HL-60 (cell line): ENCODE data around the gene MCAM.

Source experiments
- GABPA ChIP-seq: IDR thresholded peaks from 2 replicates; pipeline ENCODE4 v1.6.1; 2012; ENCODE audit warnings: low read depth
- POLR2AphosphoS5 ChIP-seq: IDR thresholded peaks from 2 replicates; pipeline ENCODE4 v1.6.1; 2012; ENCODE audit warnings: low read depth
- SPI1 ChIP-seq: IDR thresholded peaks from 2 replicates; pipeline ENCODE4 v1.6.1; 2012; ENCODE audit warnings: low read depth, mild to moderate bottlenecking, borderline replicate concordance
- TF ChIP-seq, protein P1 (sequence below): IDR thresholded peaks from one replicate; pipeline ENCODE4 v1.5.1; 2011; ENCODE audit warnings: low read length, control low read depth, inconsistent platforms; ENCODE audit not compliant: insufficient read depth
- TF ChIP-seq, protein P2 (sequence below): IDR thresholded peaks from 2 replicates; pipeline ENCODE4 v1.6.1; 2012; ENCODE audit warnings: low read depth; ENCODE audit not compliant: insufficient replicate concordance

DNA sequence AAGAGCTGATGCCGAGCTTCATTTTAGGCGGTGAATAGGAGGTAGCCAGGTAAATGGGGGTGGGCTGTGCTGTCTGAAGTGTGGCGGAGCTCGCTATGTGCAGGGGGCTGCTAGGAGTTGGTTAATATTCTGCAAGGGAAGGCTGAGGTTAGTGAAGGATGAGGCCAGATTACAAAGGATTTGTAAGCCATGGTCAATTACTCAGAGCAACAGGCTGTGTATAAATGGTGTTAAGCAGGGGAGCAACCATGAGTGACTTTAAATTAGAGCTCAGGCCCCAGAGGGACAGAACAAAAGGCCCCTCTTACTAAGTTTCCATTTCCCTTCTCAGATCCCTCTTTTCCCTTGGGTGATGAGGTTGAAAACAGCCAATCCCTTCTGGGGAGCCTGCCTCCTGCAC lies 7.3 kb upstream of the MCAM start:
- TF ChIP-seq, protein P1, sequence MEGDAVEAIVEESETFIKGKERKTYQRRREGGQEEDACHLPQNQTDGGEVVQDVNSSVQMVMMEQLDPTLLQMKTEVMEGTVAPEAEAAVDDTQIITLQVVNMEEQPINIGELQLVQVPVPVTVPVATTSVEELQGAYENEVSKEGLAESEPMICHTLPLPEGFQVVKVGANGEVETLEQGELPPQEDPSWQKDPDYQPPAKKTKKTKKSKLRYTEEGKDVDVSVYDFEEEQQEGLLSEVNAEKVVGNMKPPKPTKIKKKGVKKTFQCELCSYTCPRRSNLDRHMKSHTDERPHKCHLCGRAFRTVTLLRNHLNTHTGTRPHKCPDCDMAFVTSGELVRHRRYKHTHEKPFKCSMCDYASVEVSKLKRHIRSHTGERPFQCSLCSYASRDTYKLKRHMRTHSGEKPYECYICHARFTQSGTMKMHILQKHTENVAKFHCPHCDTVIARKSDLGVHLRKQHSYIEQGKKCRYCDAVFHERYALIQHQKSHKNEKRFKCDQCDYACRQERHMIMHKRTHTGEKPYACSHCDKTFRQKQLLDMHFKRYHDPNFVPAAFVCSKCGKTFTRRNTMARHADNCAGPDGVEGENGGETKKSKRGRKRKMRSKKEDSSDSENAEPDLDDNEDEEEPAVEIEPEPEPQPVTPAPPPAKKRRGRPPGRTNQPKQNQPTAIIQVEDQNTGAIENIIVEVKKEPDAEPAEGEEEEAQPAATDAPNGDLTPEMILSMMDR, result no peak
- TF ChIP-seq POLR2AphosphoS5 (no peak), GABPA (no peak), SPI1 (no peak)
- TF ChIP-seq, protein P2, sequence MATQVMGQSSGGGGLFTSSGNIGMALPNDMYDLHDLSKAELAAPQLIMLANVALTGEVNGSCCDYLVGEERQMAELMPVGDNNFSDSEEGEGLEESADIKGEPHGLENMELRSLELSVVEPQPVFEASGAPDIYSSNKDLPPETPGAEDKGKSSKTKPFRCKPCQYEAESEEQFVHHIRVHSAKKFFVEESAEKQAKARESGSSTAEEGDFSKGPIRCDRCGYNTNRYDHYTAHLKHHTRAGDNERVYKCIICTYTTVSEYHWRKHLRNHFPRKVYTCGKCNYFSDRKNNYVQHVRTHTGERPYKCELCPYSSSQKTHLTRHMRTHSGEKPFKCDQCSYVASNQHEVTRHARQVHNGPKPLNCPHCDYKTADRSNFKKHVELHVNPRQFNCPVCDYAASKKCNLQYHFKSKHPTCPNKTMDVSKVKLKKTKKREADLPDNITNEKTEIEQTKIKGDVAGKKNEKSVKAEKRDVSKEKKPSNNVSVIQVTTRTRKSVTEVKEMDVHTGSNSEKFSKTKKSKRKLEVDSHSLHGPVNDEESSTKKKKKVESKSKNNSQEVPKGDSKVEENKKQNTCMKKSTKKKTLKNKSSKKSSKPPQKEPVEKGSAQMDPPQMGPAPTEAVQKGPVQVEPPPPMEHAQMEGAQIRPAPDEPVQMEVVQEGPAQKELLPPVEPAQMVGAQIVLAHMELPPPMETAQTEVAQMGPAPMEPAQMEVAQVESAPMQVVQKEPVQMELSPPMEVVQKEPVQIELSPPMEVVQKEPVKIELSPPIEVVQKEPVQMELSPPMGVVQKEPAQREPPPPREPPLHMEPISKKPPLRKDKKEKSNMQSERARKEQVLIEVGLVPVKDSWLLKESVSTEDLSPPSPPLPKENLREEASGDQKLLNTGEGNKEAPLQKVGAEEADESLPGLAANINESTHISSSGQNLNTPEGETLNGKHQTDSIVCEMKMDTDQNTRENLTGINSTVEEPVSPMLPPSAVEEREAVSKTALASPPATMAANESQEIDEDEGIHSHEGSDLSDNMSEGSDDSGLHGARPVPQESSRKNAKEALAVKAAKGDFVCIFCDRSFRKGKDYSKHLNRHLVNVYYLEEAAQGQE, result no peak
